Osteoblast (primary cell): Measurements from ENCODE around the gene SAGE1. TPM values are rescaled to one million over a fixed set of nuclear protein-coding genes. Genes with fewer than 3 reads are reported as not detected.

Experiments
- DNase-seq: peaks from one replicate; pipeline ENCODE4 v3.0.0; 2011; ENCODE audit warnings: low spot score, mixed read lengths; ENCODE audit not compliant: insufficient read length; ENCODE audit errors: missing footprints
- H2AFZ ChIP-seq: 2 replicates; pipeline ENCODE4 v1.6.0; 2011; ENCODE audit warnings: mild to moderate bottlenecking, low read length
- H3K27ac ChIP-seq: 2 replicates; pipeline ENCODE4 v1.5.1; 2011; ENCODE audit warnings: mild to moderate bottlenecking, low read depth, low read length, moderate library complexity
- H3K27me3 ChIP-seq: 2 replicates; pipeline ENCODE4 v1.6.0; 2012; ENCODE audit warnings: mild to moderate bottlenecking, control low read depth, inconsistent platforms, low read length, moderate library complexity; ENCODE audit not compliant: insufficient read depth
- H3K36me3 ChIP-seq: 2 replicates; pipeline ENCODE4 v1.5.1; 2011; ENCODE audit warnings: mild to moderate bottlenecking, low read length, control low read depth, moderate library complexity; ENCODE audit not compliant: insufficient read depth
- H3K4me1 ChIP-seq: 2 replicates; pipeline ENCODE4 v1.5.1; 2011; ENCODE audit warnings: mild to moderate bottlenecking, low read length, control low read depth, moderate library complexity; ENCODE audit not compliant: insufficient read depth
- H3K4me2 ChIP-seq: 2 replicates; pipeline ENCODE4 v1.6.0; 2011; ENCODE audit warnings: mild to moderate bottlenecking, low read length; ENCODE audit not compliant: insufficient read depth
- H3K4me3 ChIP-seq: fragments of 200-600 bp; sonication (generic); 3 replicates; pipeline ENCODE4 v1.5.1; 2012; ENCODE audit warnings: mild to moderate bottlenecking, low read length, inconsistent platforms; ENCODE audit not compliant: insufficient read depth
- H3K79me2 ChIP-seq: 2 replicates; pipeline ENCODE4 v1.6.0; 2012; ENCODE audit warnings: mild to moderate bottlenecking, low read length, control low read depth, inconsistent platforms; ENCODE audit not compliant: insufficient read depth
- H3K9me3 ChIP-seq: 2 replicates; pipeline ENCODE4 v1.5.1; 2011; ENCODE audit warnings: low read depth, low read length, control low read depth
- H4K20me1 ChIP-seq: 2 replicates; pipeline ENCODE4 v1.6.0; 2012; ENCODE audit warnings: mild to moderate bottlenecking, low read length, control low read depth; ENCODE audit not compliant: insufficient read depth
- total RNA-seq: library from RNA; depleted of rRNA; stranded (reverse); fragments of >200 nt; gene quantifications from 2 replicates; pipeline ENCODE4 v1.2.3, GENCODE V29; 2012
- TF ChIP-seq, protein P1 (sequence below): IDR thresholded peaks from 2 replicates; pipeline ENCODE4 v1.5.1; 2011; ENCODE audit warnings: mild to moderate bottlenecking, low read depth, low read length, moderate library complexity; ENCODE audit errors: extremely low read depth

Gene SAGE1
- total RNA-seq, 1 donor, result not detected

- DNase-seq, result no peak
- H3K36me3 ChIP-seq, result no peaks in the 10 kb centered on the region
- H3K27me3 ChIP-seq, result no peaks in the 10 kb centered on the region
- TF ChIP-seq, protein P1, sequence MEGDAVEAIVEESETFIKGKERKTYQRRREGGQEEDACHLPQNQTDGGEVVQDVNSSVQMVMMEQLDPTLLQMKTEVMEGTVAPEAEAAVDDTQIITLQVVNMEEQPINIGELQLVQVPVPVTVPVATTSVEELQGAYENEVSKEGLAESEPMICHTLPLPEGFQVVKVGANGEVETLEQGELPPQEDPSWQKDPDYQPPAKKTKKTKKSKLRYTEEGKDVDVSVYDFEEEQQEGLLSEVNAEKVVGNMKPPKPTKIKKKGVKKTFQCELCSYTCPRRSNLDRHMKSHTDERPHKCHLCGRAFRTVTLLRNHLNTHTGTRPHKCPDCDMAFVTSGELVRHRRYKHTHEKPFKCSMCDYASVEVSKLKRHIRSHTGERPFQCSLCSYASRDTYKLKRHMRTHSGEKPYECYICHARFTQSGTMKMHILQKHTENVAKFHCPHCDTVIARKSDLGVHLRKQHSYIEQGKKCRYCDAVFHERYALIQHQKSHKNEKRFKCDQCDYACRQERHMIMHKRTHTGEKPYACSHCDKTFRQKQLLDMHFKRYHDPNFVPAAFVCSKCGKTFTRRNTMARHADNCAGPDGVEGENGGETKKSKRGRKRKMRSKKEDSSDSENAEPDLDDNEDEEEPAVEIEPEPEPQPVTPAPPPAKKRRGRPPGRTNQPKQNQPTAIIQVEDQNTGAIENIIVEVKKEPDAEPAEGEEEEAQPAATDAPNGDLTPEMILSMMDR, result peak; percentile 16
- no peaks in the 10 kb centered on the region for H3K4me1 ChIP-seq
- H3K9me3 ChIP-seq, result no peaks in the 10 kb centered on the region
- no peak overlapping the region for H3K27ac ChIP-seq
- no peaks in the 10 kb centered on the region for H4K20me1 ChIP-seq
- no peak overlapping the region for H3K4me3 ChIP-seq
- H3K79me2 ChIP-seq, result no peaks in the 10 kb centered on the region
- no peak overlapping the region for H3K4me2 ChIP-seq
- no peak overlapping the region for H2AFZ ChIP-seq
These were observed 29.8 kb downstream of the SAGE1 start for GRCh38 chrX:135923353-135923752.

DNA sequence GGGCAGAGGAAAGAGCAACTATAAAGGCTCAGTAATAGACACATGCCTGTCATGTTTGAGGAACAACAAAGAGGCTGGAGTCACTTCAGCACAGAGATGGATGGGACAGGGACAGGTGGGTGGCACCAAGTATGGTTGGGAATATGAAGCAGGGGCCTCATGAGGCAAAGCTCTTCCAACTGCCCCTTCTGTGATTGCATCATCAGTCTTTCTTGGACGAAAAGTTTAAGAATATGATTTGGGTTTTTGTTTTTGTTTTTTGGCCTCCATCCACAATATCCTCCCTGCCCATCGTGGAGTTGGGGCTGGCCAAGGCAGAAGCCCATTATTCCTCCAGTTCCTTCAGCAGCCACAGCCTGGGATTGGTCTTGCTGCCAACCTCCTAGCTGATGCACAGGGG lies 34.4 kb downstream of the SAGE1 start:
- Histone ChIP-seq H3K27ac (no peak overlapping the region), H3K4me2 (no peak overlapping the region), H2AFZ (no peak overlapping the region), H3K4me3 (no peak overlapping the region), H3K4me1 (no peaks in the 10 kb centered on the region), H3K9me3 (no peaks in the 10 kb centered on the region), H4K20me1 (no peaks in the 10 kb centered on the region), H3K36me3 (no peaks in the 10 kb centered on the region), H3K27me3 (peaks cover 3% of the 10 kb centered on the region), H3K79me2 (no peaks in the 10 kb centered on the region)
- no peak for DNase-seq
- TF ChIP-seq, protein P1, result no peak

DNA sequence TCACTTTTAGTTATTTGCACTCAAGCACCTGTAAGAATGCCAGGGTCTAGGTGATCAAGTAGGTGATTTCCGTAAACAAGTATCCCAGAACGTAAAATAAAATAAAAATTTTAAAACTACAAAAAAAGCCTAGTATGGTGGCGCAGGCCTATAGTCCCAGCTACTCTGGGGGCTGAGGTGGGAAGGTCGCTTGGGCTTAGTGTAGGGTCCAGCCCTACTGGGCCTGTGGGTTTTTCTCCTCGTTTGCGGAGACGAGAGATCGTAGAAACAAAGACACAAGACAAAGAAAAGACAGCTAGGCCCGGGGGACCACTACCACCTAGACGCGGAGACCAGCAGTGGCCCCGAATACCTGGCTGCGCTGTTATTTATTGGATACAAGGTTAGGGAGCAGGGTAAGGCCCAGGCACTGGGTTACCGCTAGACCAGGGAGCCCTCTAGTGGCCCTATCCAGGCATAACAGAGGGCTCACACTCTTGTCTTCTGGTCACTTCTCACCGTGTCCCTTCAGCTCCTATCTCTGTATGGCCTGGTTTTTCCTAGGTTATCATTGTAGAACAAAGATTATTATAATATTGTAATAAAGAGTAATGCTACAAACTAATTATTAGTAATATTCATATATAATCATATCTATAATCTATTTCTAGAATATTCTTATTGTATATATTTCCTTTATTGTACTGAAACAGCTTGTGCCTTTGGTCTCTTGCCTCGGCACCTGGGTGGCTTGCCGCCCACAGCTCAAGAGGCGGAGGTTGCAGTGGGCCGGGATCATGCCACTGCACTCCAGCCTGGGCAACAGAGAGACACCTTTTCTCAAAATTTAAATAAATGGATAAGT lies 38.4 kb downstream of the SAGE1 start:
- no peak for DNase-seq
- no peaks in the 10 kb centered on the region for H4K20me1 ChIP-seq
- no peak overlapping the region for H3K27ac ChIP-seq
- H2AFZ ChIP-seq, result no peak overlapping the region
- no peak overlapping the region for H3K4me3 ChIP-seq
- no peak overlapping the region for H3K4me2 ChIP-seq
- no peaks in the 10 kb centered on the region for H3K9me3 ChIP-seq
- H3K4me1 ChIP-seq, result no peaks in the 10 kb centered on the region
- H3K27me3 ChIP-seq, result peaks cover 3% of the 10 kb centered on the region
- no peaks in the 10 kb centered on the region for H3K36me3 ChIP-seq
- no peaks in the 10 kb centered on the region for H3K79me2 ChIP-seq
- TF ChIP-seq, protein P1, result peak; percentile 76

GRCh38 chrX:135944486-135944885 lies 51.0 kb downstream of the SAGE1 start:
- H3K36me3 ChIP-seq, result no peaks in the 10 kb centered on the region
- H2AFZ ChIP-seq, result no peak overlapping the region
- no peaks in the 10 kb centered on the region for H3K27me3 ChIP-seq
- H3K4me2 ChIP-seq, result no peak overlapping the region
- no peak overlapping the region for H3K4me3 ChIP-seq
- no peaks in the 10 kb centered on the region for H4K20me1 ChIP-seq
- H3K27ac ChIP-seq, result no peak overlapping the region
- no peaks in the 10 kb centered on the region for H3K9me3 ChIP-seq
- no peak for DNase-seq
- TF ChIP-seq, protein P1, result no peak
- no peaks in the 10 kb centered on the region for H3K4me1 ChIP-seq
- H3K79me2 ChIP-seq, result no peaks in the 10 kb centered on the region
